HG03575 (cell line): ENCODE measurements around the gene AJM1.

Experiments
- ATAC-seq: cut with Tn5 transposase; IDR thresholded peaks from one replicate; pipeline ENCODE4 v1.9.1; 2021; ENCODE audit not compliant: unreplicated experiment, insufficient number of reproducible peaks, low FRiP score; ENCODE audit errors: extremely low read depth

AJM1 gene

DNA sequence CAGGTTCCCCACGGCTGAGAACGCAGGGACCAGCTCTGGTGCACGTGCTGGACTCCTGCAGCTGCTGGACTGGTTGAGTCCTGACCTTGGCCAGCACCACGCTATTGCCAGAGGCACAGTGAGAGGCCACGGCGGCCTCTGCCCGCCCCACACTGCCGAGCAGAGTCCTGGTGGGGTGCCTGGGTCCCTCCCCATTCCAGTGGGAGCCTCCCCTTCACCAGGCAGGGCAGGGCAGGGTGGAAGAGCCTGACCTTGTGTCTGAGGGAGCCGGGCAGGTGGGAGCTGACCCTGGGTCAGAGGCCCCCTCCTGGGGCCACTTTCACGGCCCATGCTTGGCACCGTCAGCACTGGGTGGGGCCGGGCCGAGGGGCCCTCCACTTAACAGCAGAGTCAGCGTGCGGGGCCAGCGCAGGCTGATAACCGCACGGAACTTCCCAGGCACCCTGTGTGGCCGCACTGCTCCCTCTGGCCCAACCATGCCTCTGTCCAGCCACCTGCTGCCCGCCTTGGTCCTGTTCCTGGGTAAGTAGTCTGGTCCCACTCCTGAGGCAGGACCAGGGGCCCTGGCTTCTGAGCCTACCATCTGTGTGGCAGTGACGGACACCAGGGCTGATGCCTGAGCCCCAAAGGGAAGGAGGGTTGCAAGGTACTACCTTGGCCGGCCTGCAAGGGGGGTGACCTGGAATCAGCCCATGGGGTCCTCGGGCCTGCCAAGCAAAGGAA, 9.8 kb downstream of the AJM1 start, which contains the start of gene MAMDC4:
TSS of gene MAMDC4 (plus strand) at position 406 of the 723 bp plus-strand sequence. CDS start at position 477, 71 bp downstream.
- no peak for ATAC-seq

DNA sequence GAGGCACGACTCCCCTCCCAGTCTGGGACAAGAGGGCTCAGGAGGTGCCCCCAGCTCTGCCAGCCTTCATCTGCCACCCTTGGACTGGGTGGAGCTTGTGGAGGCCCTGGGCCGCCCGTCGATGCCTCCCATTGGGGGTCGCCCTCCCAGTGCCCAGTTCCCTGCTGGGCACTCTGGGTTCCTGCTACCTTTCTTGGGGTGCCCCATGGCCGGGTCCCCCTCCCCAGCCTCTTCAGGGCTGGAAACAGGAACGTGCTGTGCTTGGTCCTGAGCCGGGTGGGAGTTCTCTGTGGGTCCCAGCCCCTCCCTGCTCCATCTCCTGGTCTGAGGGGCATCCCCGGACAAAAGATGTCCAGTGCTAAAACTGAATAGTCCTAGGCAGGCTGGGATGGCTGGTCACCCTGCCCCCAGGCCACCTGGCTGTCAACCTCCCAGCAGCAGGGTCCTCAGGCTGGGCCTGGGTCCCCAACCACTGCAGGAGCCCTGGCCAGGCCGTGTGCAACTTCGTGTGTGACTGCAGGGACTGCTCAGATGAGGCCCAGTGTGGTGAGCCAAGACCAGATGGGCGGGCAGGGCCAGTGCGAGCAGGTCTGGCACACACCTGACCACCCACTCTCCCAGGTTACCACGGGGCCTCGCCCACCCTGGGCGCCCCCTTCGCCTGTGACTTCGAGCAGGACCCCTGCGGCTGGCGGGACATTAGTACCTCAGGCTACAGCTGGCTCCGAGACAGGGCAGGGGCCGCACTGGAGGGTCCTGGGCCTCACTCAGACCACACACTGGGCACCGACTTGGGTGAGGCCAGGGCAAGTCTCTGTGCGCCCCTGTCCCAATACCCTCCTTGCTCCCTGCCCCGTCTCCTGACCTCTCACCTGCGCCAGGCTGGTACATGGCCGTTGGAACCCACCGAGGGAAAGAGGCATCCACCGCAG, 10.7 kb downstream of the AJM1 start:
- ATAC-seq: no peak

DNA sequence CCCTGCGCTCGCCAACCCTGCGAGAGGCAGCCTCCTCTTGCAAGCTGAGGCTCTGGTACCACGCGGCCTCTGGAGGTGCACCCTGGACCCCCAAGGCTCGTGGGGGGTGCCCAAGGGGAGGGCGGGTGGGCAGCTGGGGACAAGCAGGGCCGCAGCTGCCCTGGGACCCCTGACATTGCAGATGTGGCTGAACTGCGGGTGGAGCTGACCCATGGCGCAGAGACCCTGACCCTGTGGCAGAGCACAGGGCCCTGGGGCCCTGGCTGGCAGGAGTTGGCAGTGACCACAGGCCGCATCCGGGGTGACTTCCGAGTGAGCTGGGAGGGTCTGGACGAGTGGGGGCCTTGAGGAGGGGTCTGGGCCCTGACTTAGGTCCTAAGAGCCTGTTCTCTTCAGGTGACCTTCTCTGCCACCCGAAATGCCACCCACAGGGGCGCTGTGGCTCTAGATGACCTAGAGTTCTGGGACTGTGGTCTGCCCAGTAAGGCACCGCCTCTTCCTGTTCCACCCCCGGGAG, 11.4 kb downstream of the AJM1 start:
- ATAC-seq: no peak

DNA sequence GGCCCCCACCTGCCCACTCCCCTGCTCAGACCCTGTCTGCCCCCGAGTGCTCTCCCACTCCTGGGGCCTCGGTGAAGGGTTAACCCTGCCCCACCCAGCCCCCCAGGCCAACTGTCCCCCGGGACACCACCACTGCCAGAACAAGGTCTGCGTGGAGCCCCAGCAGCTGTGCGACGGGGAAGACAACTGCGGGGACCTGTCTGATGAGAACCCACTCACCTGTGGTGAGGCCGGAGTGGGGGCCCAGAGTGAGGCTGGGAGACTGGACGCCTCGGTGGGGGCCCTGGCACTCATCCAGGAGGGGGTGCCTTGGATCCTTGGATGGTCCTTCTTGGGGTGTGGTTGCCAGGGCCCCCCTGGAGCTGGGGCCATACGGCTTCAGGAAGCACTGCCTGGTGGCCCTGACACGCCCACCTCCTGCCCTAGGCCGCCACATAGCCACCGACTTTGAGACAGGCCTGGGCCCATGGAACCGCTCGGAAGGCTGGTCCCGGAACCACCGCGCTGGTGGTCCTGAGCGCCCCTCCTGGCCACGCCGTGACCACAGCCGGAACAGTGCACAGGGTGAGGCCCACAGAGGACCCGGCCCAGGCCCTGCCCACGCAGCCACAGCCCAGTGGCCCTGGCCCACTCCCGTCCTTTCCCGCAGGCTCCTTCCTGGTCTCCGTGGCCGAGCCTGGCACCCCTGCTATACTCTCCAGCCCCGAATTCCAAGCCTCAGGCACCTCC, 12.0 kb downstream of the AJM1 start:
- no peak for ATAC-seq

DNA sequence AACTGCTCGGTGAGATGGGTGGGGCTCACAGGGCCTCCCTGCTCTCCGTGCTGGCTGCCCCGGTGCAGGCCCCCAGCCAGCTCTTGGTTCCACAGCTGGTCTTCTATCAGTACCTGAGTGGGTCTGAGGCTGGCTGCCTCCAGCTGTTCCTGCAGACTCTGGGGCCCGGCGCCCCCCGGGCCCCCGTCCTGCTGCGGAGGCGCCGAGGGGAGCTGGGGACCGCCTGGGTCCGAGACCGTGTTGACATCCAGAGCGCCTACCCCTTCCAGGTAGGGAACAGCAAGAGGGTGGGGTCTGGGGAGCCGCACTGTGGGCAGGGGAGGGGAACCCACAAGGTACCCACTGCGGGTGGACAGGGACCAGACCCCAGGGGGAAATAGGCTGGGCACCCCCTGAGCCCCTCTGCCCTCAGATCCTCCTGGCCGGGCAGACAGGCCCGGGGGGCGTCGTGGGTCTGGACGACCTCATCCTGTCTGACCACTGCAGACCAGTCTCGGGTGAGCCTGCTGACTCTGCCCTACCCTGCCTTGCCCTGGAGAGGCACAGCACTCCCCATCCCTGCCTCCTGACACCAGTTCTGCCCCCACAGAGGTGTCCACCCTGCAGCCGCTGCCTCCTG, 12.7 kb downstream of the AJM1 start:
- ATAC-seq: no peak

DNA sequence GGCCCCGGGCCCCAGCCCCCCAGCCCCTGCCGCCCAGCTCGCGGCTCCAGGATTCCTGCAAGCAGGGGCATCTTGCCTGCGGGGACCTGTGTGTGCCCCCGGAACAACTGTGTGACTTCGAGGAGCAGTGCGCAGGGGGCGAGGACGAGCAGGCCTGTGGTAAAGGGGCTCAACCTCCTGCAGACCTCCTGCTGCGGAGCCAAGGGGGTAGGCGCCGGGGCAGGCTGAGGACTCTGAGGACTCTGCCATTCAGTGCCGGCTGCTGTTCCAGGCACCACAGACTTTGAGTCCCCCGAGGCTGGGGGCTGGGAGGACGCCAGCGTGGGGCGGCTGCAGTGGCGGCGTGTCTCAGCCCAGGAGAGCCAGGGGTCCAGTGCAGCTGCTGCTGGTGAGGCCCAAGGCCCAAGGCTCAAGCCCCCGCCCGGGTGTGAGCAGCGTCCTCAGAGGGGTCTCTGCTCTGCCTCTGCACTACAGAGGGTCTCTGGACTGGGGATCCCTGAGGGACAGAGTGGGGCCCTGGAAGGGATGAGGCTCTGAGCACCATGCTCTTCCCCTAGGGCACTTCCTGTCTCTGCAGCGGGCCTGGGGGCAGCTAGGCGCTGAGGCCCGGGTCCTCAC, 13.3 kb downstream of the AJM1 start:
- ATAC-seq: no peak

DNA sequence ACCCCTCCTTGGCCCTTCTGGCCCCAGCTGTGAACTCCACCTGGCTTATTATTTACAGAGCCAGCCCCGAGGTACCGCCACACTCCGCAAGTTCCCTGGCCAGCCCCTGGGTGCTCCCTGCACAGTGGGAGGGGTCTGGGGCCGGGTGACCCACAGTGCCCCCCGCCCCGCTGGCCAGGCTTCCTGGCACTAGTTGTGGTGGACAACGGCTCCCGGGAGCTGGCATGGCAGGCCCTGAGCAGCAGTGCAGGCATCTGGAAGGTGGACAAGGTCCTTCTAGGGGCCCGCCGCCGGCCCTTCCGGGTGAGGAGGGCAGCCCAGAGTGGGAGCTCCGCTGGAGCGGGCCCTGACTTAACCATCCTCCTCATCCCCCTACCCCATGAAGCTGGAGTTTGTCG, 13.8 kb downstream of the AJM1 start:
- ATAC-seq: no peak

DNA sequence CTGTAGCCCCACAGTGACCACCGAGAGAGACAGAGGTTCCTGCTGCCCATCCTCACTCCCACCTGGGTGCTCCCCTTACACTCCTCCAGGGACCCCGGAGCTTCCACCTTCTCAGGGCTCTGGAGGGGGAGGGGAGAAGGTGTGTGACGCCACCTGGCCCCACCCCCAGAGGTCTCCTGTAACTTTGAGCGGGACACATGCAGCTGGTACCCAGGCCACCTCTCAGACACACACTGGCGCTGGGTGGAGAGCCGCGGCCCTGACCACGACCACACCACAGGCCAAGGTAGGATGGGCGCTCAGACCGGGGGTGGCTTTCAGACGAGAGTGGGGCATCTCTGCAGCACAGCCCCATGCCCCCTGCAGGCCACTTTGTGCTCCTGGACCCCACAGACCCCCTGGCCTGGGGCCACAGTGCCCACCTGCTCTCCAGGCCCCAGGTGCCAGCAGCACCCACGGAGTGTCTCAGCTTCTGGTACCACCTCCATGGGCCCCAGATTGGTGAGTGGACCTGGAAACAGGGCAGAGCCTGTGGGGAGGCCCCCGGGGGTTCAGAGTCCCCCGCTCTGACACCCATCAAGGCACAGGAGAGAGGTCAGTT, 14.4 kb downstream of the AJM1 start:
- no peak for ATAC-seq

DNA sequence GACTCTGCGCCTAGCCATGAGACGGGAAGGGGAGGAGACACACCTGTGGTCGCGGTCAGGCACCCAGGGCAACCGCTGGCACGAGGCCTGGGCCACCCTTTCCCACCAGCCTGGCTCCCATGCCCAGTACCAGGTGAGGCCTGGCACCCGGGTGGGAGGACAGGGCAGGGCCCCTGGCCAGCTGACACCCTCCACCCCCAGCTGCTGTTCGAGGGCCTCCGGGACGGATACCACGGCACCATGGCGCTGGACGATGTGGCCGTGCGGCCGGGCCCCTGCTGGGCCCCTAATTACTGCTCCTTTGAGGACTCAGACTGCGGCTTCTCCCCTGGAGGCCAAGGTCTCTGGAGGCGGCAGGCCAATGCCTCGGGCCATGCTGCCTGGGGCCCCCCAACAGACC, 14.9 kb downstream of the AJM1 start:
- ATAC-seq: no peak

DNA sequence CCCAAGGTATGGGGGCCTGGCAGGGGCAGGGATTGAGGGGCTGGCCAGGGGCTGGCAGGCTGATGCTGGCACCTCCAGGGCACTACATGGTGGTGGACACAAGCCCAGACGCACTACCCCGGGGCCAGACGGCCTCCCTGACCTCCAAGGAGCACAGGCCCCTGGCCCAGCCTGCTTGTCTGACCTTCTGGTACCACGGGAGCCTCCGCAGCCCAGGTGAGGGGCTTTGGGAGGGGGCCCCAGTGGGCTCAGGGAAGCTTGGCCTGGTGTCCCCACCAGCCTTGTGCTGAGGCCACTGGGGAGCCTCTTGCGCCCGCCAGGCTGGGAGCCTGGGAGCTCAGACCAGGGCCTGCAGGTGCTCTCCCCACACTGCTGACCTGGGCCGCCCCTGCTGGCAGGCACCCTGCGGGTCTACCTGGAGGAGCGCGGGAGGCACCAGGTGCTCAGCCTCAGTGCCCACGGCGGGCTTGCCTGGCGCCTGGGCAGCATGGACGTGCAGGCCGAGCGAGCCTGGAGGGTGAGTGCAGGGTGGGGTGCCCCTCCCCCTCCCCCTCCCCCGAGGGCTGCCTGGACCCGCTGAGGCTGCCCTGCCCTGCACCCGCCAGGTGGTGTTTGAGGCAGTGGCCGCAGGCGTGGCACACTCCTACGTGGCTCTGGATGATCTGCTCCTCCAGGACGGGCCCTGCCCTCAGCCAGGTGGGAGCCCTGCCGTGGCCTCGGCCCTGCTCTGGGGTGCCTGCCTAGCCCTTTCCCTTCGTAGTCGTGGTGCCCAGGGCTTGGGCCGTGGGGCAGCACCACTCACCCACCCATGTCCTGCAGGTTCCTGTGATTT, 15.5 kb downstream of the AJM1 start:
- no peak for ATAC-seq

DNA sequence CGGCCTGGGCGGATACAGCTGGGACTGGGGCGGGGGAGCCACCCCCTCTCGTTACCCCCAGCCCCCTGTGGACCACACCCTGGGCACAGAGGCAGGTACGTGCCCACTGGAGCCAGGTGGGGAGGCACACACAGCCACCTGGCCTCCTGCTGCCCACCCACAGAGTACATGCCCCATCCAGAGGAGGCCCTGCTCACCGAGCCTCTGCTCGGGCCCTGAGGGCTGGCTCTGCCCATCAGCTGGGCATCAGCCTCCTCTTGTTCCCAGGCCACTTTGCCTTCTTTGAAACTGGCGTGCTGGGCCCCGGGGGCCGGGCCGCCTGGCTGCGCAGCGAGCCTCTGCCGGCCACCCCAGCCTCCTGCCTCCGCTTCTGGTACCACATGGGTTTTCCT, 16.2 kb downstream of the AJM1 start:
- ATAC-seq: no peak

DNA sequence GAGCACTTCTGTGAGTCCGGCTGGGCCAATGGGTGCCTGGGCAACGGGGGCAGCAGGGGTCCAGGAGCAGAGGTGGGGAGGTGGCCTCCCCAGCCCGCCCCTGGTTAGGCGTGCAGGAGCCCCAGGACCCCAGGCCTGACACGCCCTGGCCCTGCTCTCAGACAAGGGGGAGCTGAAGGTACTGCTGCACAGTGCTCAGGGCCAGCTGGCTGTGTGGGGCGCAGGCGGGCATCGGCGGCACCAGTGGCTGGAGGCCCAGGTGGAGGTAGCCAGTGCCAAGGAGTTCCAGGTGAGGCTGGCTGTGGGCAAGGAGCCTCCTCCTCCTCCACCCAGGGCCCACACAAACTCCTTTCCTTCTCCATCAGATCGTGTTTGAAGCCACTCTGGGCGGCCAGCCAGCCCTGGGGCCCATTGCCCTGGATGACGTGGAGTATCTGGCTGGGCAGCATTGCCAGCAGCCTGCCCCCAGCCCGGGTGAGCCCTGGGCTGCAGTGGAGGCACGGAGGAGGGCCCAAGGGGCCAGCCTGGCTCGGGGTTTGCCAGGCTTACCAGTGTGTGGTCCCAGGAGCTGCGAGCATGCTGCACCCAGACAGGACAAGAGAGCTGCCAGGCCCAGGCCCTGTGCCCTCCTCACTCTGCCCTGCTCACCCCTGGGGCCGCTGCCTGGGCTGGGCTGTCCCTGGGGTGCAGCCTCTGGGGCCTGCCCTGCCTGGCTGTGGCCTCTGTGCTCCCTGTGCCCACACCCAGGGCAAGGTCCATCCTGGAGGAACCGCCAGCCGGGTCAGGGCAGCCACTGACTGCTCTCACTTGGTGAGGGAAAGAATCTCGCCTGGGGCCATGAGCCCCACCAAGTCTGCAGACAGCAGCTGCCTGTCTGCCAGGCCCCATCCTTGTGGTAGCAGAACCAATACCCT, 16.8 kb downstream of the AJM1 start:
- ATAC-seq: no peak

DNA sequence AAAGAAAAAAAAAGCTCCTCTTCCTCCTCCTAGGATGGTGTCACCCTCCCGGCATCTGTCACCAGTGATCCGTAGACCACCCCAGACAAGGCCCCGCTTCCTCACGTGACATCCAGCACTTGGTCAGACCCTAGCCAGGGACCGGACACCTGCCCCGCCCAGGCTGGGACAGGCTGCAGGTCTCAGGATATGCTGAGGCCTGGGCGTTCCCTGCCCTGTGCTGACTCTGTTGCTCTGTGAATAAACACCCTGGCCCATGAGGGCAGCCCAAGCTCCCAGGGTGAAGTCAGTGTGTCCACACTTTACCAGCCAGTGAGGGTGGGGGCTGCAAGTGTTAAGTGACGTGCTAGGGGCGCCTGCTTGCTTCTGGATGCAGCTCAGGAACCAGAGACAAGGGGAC, 18.3 kb downstream of the AJM1 start:
- ATAC-seq: no peak

DNA sequence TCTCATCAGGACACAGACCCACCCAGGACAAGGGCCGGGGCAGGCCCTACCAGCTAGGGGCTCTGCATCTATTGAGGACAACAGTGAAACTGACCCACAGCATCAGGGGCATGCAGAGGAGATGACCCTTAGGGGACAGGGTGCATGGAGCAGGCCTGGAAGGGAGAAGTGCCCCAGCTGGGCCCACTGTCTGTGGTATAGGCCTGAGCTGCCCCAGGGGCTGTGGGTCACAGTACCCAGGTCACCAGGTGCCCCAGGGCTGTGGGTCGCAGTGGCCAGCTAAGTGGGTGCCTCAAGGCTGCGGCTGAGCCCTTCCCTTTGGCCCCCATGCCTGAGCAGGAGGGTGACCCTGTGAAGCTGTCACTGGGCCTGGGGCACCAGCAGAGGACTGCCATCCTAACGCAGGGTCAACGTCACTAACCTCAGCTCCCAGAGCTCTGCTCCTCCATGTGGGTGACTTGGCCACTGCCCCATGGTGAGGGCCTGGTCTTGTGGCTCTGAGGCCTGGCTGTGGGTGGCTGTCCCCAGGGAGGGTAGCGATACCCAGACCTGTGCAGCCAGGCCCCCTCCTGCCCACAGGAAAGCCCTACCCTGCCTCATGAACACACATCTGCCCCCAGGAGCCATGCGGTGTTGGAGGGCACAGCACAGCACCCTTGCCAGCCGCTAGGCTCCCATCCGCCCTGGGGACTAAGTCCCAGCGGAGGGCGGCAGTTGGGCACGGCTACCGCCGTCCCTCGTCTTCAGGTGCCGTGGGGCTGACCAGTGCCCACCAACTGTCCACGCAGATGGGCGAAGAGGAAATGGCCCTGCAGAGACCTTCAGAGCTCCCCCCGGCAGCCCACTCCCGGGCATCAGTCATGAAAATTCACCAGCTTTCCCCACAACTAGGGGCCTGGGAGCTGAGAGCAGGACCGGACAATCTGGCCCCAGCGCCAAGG, 18.9 kb downstream of the AJM1 start:
- ATAC-seq: no peak

DNA sequence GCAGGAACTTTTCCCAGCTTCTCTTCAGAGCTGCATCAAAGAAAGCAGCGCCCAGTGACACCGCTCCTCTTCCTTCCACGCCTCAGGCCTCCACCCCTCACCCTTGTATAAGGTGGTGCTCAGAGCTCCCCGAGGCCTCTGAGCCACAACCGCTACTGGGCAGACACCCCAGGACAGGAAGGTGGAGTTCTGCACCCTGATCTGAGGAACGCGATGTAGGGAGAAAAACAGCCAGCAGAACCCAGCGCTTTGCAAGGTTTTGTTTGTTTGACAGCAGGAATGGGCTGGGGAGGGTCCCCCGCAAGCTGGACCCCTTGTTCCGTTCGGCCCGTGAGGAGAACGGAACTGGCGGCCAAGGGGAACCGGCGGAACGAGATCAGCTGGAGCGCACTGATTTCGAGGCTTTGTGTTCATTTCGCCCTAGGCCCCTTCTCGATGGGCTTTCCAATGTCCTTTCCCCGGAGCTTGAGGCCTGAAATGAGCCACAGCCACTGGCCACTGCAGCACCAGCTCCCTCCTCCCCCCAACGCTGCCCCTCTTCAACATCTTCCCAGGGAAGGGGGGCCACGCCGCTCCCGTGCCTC, 19.7 kb downstream of the AJM1 start:
- ATAC-seq: no peak
